ENCODE data around the gene LEKR1. TPM values are rescaled to one million over a fixed set of nuclear protein-coding genes. Genes with fewer than 3 reads are reported as not detected.

The LEKR1 gene
- total RNA-seq, 1 donor from 2014 or later, result 5.8 TPM

GRCh38 chr3:156787001-156787400, 39.2 kb upstream of the LEKR1 start:
- TF ChIP-seq, protein P1, sequence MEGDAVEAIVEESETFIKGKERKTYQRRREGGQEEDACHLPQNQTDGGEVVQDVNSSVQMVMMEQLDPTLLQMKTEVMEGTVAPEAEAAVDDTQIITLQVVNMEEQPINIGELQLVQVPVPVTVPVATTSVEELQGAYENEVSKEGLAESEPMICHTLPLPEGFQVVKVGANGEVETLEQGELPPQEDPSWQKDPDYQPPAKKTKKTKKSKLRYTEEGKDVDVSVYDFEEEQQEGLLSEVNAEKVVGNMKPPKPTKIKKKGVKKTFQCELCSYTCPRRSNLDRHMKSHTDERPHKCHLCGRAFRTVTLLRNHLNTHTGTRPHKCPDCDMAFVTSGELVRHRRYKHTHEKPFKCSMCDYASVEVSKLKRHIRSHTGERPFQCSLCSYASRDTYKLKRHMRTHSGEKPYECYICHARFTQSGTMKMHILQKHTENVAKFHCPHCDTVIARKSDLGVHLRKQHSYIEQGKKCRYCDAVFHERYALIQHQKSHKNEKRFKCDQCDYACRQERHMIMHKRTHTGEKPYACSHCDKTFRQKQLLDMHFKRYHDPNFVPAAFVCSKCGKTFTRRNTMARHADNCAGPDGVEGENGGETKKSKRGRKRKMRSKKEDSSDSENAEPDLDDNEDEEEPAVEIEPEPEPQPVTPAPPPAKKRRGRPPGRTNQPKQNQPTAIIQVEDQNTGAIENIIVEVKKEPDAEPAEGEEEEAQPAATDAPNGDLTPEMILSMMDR (IDR thresholded peaks at IDR 0.05), result no peak
- H3K27me3 ChIP-seq (ENCODE audit: low read depth), result no peaks in the 10 kb centered on the region
- no peak overlapping the region for H3K27ac ChIP-seq
- H3K4me3 ChIP-seq, result no peak overlapping the region
- no peak for DNase-seq
- no peaks in the 10 kb centered on the region for H3K9me3 ChIP-seq
- intact Hi-C loops (cut with DNase I), result no loop called here
- ATAC-seq, result no peak
- H3K36me3 ChIP-seq, result no peaks in the 10 kb centered on the region
- H3K4me1 ChIP-seq, result no peaks in the 10 kb centered on the region

DNA sequence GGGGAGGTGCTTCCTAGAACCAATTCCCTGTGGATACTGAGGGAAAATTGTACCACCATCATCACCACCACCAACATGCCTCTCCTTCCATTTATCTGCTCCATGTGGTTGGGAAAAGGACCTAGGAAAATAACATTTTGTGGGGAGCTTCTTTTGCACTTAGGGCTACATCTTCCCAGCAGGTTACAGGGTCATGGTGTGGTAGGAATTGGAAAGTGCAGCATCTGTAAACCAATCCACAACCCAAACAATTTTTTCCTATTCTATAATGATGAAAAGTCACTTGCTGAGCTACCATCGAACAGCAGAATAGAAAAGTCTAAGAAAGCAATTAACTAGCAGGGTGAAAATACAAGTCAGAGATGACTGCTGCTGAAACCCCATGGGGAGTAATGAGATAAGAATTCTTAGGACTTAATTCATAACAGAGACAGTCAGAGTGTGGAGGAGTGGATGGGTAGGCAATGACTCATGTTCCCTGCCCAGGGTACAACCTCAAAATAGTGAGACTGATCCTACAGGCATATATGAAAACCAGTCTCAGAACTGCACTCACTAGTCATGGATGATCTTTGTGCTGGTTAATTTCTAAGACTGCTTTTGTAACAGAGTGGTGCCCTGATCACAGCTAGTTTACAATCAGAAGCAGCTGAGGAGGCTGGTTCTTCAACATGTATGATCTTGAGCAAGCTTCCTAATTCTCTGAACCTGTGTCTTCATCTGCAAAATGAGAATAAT, 38.1 kb upstream of the LEKR1 start:
- H3K27ac ChIP-seq, result no peak overlapping the region
- ATAC-seq, result peak in 1 of 2 donors; percentile 16

GRCh38 chr3:156788846-156789245, 37.3 kb upstream of the LEKR1 start:
- intact Hi-C loops (cut with DNase I), result no loop called here
- no peaks in the 10 kb centered on the region for H3K9me3 ChIP-seq
- H3K36me3 ChIP-seq, result no peaks in the 10 kb centered on the region

More for the DNA sequence above, 38.1 kb upstream of the LEKR1 start:
- Histone ChIP-seq H3K27me3 (ENCODE audit: low read depth) (no peaks in the 10 kb centered on the region), H3K36me3 (no peaks in the 10 kb centered on the region), H3K9me3 (no peaks in the 10 kb centered on the region), H3K4me3 (no peak overlapping the region), H3K4me1 (peaks cover 6% of the 10 kb centered on the region)
- no peak for DNase-seq
- TF ChIP-seq, protein P1 (IDR thresholded peaks at IDR 0.05), result no peak
- intact Hi-C loops (cut with DNase I), result no loop called here

DNA sequence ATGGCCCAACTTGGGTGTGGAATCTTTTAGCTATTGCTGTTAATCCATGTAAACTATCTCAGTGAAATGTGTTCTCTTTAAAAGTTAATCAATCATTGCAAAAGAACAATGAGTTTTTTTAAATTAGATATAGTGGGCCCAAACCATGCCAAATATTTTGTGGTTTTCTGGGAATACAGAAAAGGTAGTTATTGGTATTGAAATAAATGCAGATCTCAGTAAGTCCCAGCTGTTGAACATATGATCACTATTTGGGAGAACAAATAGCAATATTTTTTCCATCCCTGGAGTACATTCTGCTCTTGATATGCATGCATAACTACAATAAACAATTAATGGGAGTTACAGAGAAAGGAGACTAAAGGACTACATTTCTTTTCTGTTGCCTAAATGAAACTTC, 36.0 kb upstream of the LEKR1 start:
- TF ChIP-seq, protein P1 (IDR thresholded peaks at IDR 0.05), result no peak
- Histone ChIP-seq H3K4me3 (no peak overlapping the region), H3K9me3 (no peaks in the 10 kb centered on the region), H3K36me3 (no peaks in the 10 kb centered on the region), H3K4me1 (peaks cover 7% of the 10 kb centered on the region), H3K27ac (no peak overlapping the region), H3K27me3 (ENCODE audit: low read depth) (no peaks in the 10 kb centered on the region)
- DNase-seq (no peak), ATAC-seq (no peak)
- intact Hi-C loops (cut with DNase I), result no loop called here

More at GRCh38 chr3:156788846-156789245, 37.3 kb upstream of the LEKR1 start:
- ATAC-seq, result no peak
- Histone ChIP-seq H3K27ac (no peak overlapping the region), H3K4me1 (peaks cover 7% of the 10 kb centered on the region), H3K4me3 (no peak overlapping the region), H3K27me3 (ENCODE audit: low read depth) (no peaks in the 10 kb centered on the region)
- TF ChIP-seq, protein P1 (IDR thresholded peaks at IDR 0.05), result no peak
- DNase-seq, result no peak

GRCh38 chr3:156792114-156792513, 34.0 kb upstream of the LEKR1 start:
- H3K27me3 ChIP-seq (ENCODE audit: low read depth), result no peaks in the 10 kb centered on the region
- H3K36me3 ChIP-seq, result no peaks in the 10 kb centered on the region
- H3K4me3 ChIP-seq, result no peak overlapping the region
- no peak for DNase-seq
- no peak for ATAC-seq
- H3K4me1 ChIP-seq, result peaks cover 7% of the 10 kb centered on the region
- intact Hi-C loops (cut with DNase I), result no loop called here
- TF ChIP-seq, protein P1 (IDR thresholded peaks at IDR 0.05), result no peak
- no peak overlapping the region for H3K27ac ChIP-seq
- no peaks in the 10 kb centered on the region for H3K9me3 ChIP-seq

Data from lower lobe of right lung (tissue), 2 donors.